Lower lobe of right lung (tissue), 2 donors: ENCODE measurements around the gene TRAM2. TPM values are rescaled to one million over a fixed set of nuclear protein-coding genes. Genes with fewer than 3 reads are reported as not detected.

Source experiments
- ATAC-seq, 2 donors: fragments of 200-7000 bp; cut with Tn5 transposase; one replicate each; pipeline ENCODE4 v1.9.1; 2020 to 2022; ENCODE audit warnings: mild to moderate bottlenecking in 2 of 2, moderate library complexity in 2 of 2
- DNase-seq: peaks from one replicate; pipeline ENCODE4 v3.0.0-alpha.2; 2020
- H3K27ac ChIP-seq: fragments of 200-600 bp; one replicate; pipeline ENCODE4 v1.8.0; 2022
- H3K27me3 ChIP-seq: fragments of 200-600 bp; one replicate; pipeline ENCODE4 v1.8.0; 2022; ENCODE audit warnings: low read depth
- H3K36me3 ChIP-seq: fragments of 200-600 bp; one replicate; pipeline ENCODE4 v1.8.0; 2022; ENCODE audit warnings: mild to moderate bottlenecking
- H3K4me1 ChIP-seq: fragments of 200-600 bp; one replicate; pipeline ENCODE4 v1.8.0; 2022
- H3K4me3 ChIP-seq: fragments of 200-600 bp; one replicate; pipeline ENCODE4 v1.8.0; 2022; ENCODE audit warnings: mild to moderate bottlenecking
- H3K9me3 ChIP-seq: fragments of 200-600 bp; one replicate; pipeline ENCODE4 v1.8.0; 2022
- CTCF ChIP-seq: fragments of 200-600 bp; IDR thresholded peaks from one replicate; pipeline ENCODE4 v1.8.0; 2022; ENCODE audit warnings: antibody characterized with exemption, mild to moderate bottlenecking
- intact Hi-C: fragments of 100-400 bp; cut with DNase I; formaldehyde crosslinking; loops from one replicate; pipeline ENCODE4 v1.11.0; 2022
- total RNA-seq: library from RNA; stranded (reverse); fragmentation: NEBNext Ultra II Directional; extraction: Animal tissue kit (Norgen Biotek cat#: 25700); gene quantifications from one replicate; pipeline ENCODE4 v1.2.1, GENCODE V29; 2021
- donor health status: DM: no; HTN: yes; CAD: no; lungs with severe emphysema.

TRAM2 gene
- total RNA-seq, 1 donor from 2014 or later, result 21.9 TPM

GRCh38 chr6:52546192-52546591, 30.7 kb downstream of the TRAM2 start:
- peaks cover 71% of the 10 kb centered on the region for H3K4me1 ChIP-seq
- no peaks in the 10 kb centered on the region for H3K9me3 ChIP-seq
- H3K27me3 ChIP-seq, result no peaks in the 10 kb centered on the region
- H3K36me3 ChIP-seq, result no peaks in the 10 kb centered on the region
- ATAC-seq (no peak), DNase-seq (no peak)
- no peak for TF ChIP-seq CTCF
- H3K27ac ChIP-seq, result no peak overlapping the region
- intact Hi-C loops, result no loop called here
- H3K4me3 ChIP-seq, result no peak overlapping the region

GRCh38 chr6:52545406-52546119, 31.3 kb downstream of the TRAM2 start:
- no peak for TF ChIP-seq CTCF
- Histone ChIP-seq H3K27me3 (no peaks in the 10 kb centered on the region), H3K36me3 (no peaks in the 10 kb centered on the region), H3K4me3 (no peak overlapping the region), H3K27ac (peak overlapping the region; percentile 33), H3K9me3 (no peaks in the 10 kb centered on the region), H3K4me1 (peaks cover 64% of the 10 kb centered on the region)
- ATAC-seq, result no peak
- intact Hi-C loops, result no loop called here
- DNase-seq, result no peak

GRCh38 chr6:52544602-52545405, 32.1 kb downstream of the TRAM2 start:
- Histone ChIP-seq H3K4me3 (no peak overlapping the region), H3K27me3 (no peaks in the 10 kb centered on the region), H3K36me3 (no peaks in the 10 kb centered on the region), H3K27ac (peak overlapping the region; percentile 61), H3K9me3 (no peaks in the 10 kb centered on the region), H3K4me1 (peaks cover 62% of the 10 kb centered on the region)
- intact Hi-C loops, result no loop called here
- TF ChIP-seq CTCF, result no peak
- no peak for ATAC-seq
- DNase-seq, result no peak

DNA sequence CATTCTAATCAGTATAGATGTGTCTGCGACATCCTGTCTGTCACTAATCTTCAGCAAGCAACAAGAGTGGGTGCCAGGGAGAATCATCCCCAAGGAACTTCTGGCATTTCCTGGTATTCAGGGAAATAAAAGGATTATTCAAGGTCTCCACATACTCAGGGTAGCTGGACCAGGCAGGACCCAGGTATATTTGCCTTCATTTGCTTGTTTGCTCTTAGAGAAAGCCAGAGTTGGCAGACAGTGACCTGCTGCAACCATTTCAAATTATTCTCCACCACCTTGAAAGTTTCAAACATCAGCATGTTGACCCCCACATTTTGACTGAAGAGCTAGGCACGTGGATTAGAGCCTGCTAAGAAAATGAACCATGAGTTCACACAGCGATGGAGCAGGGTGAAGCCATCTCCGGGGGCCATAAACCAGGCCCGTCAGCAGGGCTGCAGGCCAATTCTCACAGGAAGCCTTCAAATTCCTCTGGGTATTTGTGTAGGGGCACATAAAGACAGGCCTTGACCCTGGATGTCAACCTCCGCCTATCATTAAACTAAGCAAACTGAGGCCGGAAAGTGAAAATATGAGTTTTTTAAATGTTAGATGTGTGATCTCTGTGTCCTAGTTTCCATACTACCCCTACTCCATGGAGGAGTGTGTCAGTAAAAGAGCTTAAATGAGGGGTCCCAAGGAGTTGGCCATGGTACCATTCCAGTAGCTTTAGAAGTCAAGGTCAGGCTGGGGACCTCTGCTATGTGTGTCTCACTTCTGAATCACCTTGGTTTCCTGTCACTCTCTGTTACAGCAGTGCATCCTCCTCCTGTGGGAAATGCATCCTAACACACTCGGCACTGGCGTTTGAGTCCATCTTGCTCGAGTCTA, 32.9 kb downstream of the TRAM2 start:
- Histone ChIP-seq H3K36me3 (no peaks in the 10 kb centered on the region), H3K9me3 (no peaks in the 10 kb centered on the region), H3K27me3 (no peaks in the 10 kb centered on the region), H3K4me1 (peaks cover 64% of the 10 kb centered on the region), H3K27ac (peak overlapping the region; percentile 61), H3K4me3 (no peak overlapping the region)
- DNase-seq (no peak), ATAC-seq (peak in 1 of 2 donors; percentile 35)
- TF ChIP-seq CTCF, result no peak
- intact Hi-C loops, result no loop called here

DNA sequence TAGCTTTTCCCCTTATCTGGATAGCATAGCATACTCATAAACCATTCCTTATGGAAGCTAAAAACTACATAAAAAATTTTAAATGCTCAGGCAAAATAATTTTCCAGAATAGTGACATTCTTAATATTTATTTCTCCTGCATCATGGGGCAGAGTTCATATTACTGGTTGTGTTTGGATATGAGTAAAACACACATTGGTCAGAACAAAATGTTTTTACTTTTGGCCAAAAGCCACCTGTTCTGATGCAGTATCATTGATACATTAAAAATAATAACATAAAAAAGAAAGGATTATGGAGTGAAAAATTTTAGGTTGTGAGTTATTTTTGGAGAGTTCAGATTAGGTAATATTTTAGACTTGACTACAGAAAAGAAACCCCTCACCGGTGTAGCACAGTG, 33.6 kb downstream of the TRAM2 start:
- no peak for TF ChIP-seq CTCF
- Histone ChIP-seq H3K9me3 (no peaks in the 10 kb centered on the region), H3K27me3 (no peaks in the 10 kb centered on the region), H3K36me3 (no peaks in the 10 kb centered on the region), H3K27ac (peak overlapping the region; percentile 61), H3K4me3 (no peak overlapping the region), H3K4me1 (peaks cover 68% of the 10 kb centered on the region)
- DNase-seq (no peak), ATAC-seq (no peak)
- intact Hi-C loops, result no loop called here
